ENCODE data around the gene GLIS1.

- TF ChIP-seq ZNF384 (IDR thresholded peaks at IDR 0.05) (no peak), BHLHE40 (IDR thresholded peaks at IDR 0.05; ENCODE audit: borderline replicate concordance) (no peak), FOXM1 (IDR thresholded peaks at IDR 0.05; ENCODE audit: borderline replicate concordance) (no peak), HDGF (IDR thresholded peaks at IDR 0.05; ENCODE audit: borderline replicate concordance) (no peak), FOXA1 (IDR thresholded peaks at IDR 0.05) (no peak), NFRKB (IDR thresholded peaks at IDR 0.05) (no peak), FOXK2 (IDR thresholded peaks at IDR 0.05) (no peak), SP1 (IDR thresholded peaks at IDR 0.05) (no peak), CTBP1 (IDR thresholded peaks at IDR 0.05; ENCODE audit: borderline replicate concordance) (no peak), LEF1 (IDR thresholded peaks at IDR 0.05; ENCODE audit: borderline replicate concordance) (no peak)
These were observed 211.6 kb downstream of the GLIS1 start for GRCh38 chr1:53527368-53527767.
